CD4-positive, alpha-beta T cell treated with Interleukin-21 for 1 hour (primary cell): ENCODE data around the gene RFPL4A.
"Not testable (repeated sequence)": the region's sequence is repeated elsewhere in the genome, so short reads cannot be mapped to it uniquely, and the experiment has no call there.

Source experiments
- DNase-seq: peaks from one replicate; pipeline ENCODE4 v3.0.0-alpha.2; 2020

RFPL4A gene

GRCh38 chr19:55758797-55759196 is at the start of gene RFPL4A:
RFPL4A (plus strand) TSS chr19:55759097; CDS start chr19:55761801, 2,704 bp downstream.
- DNase-seq: not testable (repeated sequence)

GRCh38 chr19:55711719-55712118 is 47.2 kb upstream of the RFPL4A start:
- DNase-seq: no peak

DNA sequence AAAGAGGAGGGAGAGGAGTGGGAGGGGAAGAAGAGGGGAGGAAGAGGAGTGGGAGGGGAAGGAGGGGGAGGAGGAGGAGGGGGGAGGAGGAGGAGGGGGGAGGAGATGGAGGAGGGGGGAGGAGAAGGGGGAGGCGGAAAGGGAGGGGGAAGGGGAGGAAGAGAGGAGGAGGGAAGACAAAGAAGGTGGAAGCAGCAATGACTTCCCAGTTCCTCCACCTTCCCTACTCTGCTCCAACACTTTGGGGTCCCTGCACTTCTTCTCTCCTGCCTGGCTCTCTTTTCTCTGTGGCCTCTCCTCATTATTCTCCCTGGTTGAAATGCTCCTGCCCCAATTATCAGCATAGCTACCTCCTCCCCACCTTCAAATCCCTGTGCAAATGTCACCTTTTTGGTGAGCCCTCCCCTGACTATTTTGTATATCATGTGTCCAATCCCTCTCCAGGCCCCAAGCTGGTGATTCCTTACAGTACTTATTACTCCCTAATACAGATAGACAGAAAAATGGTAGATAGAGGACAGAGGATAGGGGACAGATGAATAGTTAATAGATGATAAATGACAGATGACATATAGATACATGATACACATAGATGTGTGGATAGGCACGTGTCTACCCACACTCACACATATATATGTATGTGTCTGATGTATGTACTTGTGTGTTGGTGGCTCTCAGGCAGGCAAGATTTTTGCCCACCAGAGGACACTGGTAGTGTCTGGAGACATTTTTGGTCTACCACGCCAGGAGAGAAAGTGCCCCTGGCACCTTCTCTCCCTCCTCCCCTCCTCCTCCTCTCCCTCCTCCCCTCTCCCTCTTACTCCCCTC is 45.9 kb upstream of the RFPL4A start:
- no peak for DNase-seq

GRCh38 chr19:55716531-55716930 is 42.4 kb upstream of the RFPL4A start:
- no peak for DNase-seq

- no peak for DNase-seq
Observed at GRCh38 chr19:55717251-55717650, 41.6 kb upstream of the RFPL4A start.

DNA sequence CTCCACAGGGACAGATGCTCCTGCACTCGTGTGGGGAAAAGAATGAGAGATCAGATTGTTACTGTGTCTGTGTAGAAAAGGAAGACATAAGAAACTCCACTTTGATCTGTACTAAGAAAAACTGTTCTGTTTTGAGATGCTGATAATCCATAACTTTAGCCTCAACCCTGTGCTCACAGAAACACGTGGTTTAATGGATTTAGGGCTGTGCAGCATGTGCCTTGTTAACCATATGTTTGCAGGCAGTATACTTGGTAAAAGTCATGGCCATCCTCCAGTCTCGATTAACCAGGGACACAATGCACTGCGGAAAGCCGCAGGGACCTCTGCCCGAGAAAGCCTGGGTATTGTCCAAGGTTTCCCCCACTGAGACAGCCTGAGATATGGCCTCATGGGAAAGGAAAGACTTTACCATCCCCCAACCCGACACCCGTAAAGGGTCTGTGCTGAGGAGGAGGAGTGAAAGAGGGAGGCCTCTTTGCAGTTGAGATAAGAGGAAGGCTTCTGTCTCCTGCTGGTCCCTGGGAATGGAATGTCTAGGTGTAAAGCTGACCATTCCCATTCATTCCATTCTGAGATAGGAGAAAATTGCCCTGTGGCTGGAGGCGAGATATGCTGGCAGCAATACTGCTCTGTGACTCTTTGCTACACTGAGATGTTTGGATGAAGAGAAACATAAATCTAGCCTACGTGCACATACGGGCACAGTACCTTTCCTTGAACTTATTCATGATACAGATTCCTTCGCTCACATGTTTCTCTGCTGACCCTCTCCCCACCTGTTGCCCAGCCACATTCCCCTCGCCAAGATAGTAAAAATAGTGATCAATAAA is 40.8 kb upstream of the RFPL4A start:
- DNase-seq: not testable (repeated sequence)

DNA sequence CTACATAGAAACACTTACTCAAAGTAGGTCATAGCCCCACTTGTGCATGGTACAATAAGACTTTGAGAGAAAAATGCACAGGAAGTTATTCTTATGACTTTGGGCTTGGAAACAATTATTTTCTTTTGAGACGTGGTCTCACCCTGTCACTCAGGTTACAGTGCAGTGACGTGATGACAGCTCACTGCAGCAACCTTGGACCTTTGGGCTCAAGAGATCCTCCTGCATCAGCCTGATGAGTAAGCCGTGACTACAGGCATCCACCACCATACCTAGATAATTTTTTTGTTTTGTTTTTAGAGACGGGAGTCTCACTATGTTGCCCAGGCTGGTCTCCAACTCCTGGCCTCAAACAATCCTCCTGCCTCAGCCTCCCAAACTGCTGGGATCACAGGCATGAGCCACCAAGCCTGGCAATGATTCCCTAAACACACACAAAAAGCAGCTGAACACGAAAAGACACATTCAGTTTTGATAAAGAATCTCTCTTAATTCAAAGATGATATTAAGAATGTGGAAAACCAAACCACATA is 38.6 kb upstream of the RFPL4A start:
- no peak for DNase-seq

DNA sequence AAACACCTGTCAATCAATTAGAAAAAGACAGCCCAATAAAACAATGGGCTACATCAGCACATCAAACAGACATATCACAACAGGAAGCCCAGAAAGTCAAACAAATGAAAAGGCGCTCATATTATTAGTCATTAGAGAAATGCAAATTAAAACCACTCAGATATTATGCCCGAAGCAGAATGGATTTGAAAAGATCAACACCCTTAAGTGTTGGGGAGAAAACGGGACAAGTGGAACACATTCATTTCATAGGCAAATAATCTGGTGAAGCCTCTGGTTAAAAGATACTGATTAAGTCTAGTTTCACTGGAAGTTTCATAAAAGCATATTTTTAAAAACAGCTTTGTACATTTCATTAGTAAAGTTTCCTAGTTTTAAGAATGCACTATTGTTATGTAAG is 38.1 kb upstream of the RFPL4A start:
- DNase-seq: no peak

GRCh38 chr19:55723491-55723890 is 35.4 kb upstream of the RFPL4A start:
- no peak for DNase-seq

- DNase-seq: not testable (repeated sequence)
Observed at GRCh38 chr19:55730378-55730777, 28.5 kb upstream of the RFPL4A start.

DNA sequence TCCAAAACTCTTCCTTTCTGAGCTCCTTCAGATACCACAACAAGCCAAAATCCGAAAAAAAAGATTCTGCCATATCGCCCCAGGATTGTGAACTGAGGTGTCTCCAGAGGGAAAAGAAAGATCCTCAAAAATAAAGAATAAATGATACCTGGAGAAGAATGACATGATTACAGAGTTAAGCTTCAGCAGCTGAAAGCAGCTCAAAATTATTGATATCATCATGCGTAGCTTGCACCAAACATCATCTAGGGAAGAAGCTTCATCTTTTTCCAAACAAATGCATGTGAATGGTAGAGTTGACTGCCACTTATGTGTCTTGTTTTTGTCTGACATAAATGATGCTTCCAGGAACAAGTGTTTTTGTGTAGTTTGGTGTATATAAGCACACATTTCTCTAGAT is 20.6 kb upstream of the RFPL4A start, which contains the start of gene NLRP9:
TSS of gene NLRP9 (minus strand) at position 101 of the 400 bp plus-strand sequence. CDS start at position 73, 28 bp downstream.
- DNase-seq: no peak

- no peak for DNase-seq
Observed at GRCh38 chr19:55750715-55751114, 8.2 kb upstream of the RFPL4A start.

DNA sequence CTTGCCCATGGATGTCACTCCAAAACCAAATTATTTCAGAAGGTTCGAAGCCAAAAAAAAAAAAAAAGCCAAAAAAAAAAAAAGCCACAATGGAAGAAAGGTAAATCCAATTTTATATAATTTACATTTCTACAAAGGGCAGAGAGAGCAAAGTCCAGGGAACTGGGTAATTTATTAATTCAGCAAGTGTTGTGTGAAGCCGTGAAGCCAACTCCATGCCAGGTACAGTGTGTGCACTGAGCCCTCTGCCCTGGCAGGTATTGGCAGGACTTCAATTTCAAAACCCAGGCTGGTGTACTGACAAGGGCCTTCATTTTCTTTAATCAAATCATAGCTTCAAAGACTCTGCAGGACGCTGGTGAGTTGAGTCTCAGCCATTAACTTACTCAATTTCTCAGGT is 5.5 kb upstream of the RFPL4A start:
- no peak for DNase-seq

GRCh38 chr19:55756808-55757207 is 2.1 kb upstream of the RFPL4A start:
- not testable (repeated sequence) for DNase-seq

DNA sequence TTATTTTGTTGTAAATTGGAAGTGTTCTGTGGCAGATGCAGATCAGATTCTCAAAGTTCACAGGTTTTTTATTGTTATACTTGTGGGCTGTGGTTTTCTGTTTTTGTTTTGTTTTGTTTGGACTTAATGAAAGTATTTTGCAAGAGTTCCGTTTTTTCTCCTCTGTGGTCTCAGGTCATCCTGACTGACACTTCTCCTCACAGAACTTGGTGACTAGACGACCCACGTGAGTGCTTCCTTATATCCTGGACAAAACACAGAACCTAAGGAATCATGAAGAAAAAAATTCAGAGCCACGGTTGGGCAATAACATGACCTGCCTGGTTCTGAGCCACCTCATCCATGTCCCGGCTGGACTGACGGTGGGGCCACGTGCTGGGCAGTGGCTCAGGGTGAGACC is 7.6 kb downstream of the RFPL4A start:
- DNase-seq: no peak

DNA sequence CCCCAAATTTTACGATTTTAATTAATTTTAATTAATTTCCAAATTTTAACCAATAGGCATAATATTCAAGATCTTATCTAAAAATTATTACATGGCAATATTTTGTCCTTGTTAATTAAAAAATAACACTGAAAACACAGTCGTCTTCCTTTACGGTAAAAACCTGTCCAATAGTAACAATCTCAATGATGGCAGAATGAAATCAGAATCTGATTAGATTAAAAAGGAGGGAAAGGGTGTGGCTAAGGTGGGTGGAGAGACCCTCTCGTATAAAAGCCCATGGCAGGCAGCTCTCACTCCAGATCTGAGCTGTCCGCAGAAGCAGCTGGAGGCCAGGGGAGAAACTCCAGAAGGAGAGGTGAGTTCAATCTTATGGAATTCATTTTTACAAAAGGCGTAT is 9.9 kb downstream of the RFPL4A start, which contains the start of gene RFPL4AL1:
TSS of gene RFPL4AL1 (plus strand) at position 301 of the 400 bp plus-strand sequence. CDS start 2,687 bp downstream, outside the sequence.
- DNase-seq: not testable (repeated sequence)

- DNase-seq: not testable (repeated sequence)
Observed at GRCh38 chr19:55769632-55770031, 10.7 kb downstream of the RFPL4A start.

GRCh38 chr19:55777528-55777927 is 18.6 kb downstream of the RFPL4A start:
- no peak for DNase-seq

GRCh38 chr19:55778331-55778730 is 19.4 kb downstream of the RFPL4A start:
- DNase-seq: no peak

GRCh38 chr19:55781112-55781511 is 22.2 kb downstream of the RFPL4A start:
- DNase-seq: no peak

DNA sequence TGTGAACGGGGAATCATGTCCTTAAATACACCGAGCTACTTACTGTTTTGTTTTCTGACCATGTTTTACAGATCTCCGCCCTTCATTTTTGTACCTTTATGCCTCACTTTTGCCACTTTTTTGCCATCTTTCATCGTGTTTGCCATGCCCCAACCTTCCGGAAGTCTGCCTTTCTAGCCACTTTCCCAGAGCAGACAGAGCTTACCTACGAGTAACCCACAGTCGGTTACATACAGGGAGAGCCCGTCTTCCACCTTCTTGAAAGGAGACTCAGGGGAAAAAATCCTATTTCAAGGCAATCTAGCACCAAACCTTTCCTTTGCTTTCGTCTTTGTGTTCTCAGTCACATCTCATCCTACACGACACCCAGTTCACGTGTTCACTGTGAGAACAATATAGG is 36.1 kb downstream of the RFPL4A start:
- no peak for DNase-seq

DNA sequence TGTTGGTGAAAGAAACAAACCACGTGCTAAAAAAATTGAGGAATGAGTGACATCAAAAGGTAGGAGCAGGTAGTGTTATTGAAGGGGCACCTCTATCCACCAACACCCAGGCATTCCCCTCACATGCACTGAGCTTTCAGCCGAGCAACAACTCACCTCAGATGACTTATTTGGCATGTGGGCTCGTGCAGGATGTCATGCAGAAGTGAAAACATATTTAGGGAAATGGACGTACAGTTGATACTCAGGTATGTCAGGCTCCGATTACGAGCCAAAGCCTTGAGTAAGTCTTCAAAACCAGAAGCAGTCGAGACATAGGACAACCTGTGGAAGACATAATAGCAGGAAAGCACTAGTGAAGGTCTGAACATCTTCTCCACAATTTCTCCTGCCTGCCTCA is 42.5 kb downstream of the RFPL4A start:
- no peak for DNase-seq

- no peak for DNase-seq
Observed at GRCh38 chr19:55802281-55802680, 43.4 kb downstream of the RFPL4A start.
